Stimulated activated CD8-positive, alpha-beta memory T cell treated with anti-CD3 and anti-CD28 coated beads, Interleukin-4, amount 100 ng/mL, for 48 hours (primary cell): ENCODE measurements around the gene UGGT2.
"Not testable (repeated sequence)": the region's sequence is repeated elsewhere in the genome, so short reads cannot be mapped to it uniquely, and the experiment has no call there.

Experiments used
- DNase-seq: peaks from one replicate; pipeline ENCODE4 v3.0.0-alpha.2; 2020

Gene UGGT2

GRCh38 chr13:95956589-95957148 lies 96.5 kb downstream of the UGGT2 start:
- no peak for DNase-seq

- DNase-seq, result no peak
These were observed 97.5 kb downstream of the UGGT2 start for GRCh38 chr13:95955719-95956118.

- no peak for DNase-seq
These were observed 97.9 kb downstream of the UGGT2 start for GRCh38 chr13:95955255-95955654.

- no peak for DNase-seq
These were observed 98.9 kb downstream of the UGGT2 start for GRCh38 chr13:95954266-95954665.

GRCh38 chr13:95950103-95950502 lies 103.1 kb downstream of the UGGT2 start:
- DNase-seq, result no peak

GRCh38 chr13:95948656-95949055 lies 104.5 kb downstream of the UGGT2 start:
- DNase-seq, result no peak

GRCh38 chr13:95937714-95938320 lies 115.4 kb downstream of the UGGT2 start:
- DNase-seq, result no peak

GRCh38 chr13:95931300-95932025 lies 121.7 kb downstream of the UGGT2 start:
- no peak for DNase-seq

GRCh38 chr13:95929430-95929829 lies 123.8 kb downstream of the UGGT2 start:
- DNase-seq, result no peak

- DNase-seq, result not testable (repeated sequence)
These were observed 124.8 kb downstream of the UGGT2 start for GRCh38 chr13:95928367-95928906.

- DNase-seq, result no peak
These were observed 127.0 kb downstream of the UGGT2 start for GRCh38 chr13:95926231-95926630.

- DNase-seq, result no peak
These were observed 128.7 kb downstream of the UGGT2 start for GRCh38 chr13:95924389-95924994.

- DNase-seq, result no peak
These were observed 131.7 kb downstream of the UGGT2 start for GRCh38 chr13:95921485-95921884.

- DNase-seq, result no peak
These were observed 132.7 kb downstream of the UGGT2 start for GRCh38 chr13:95920485-95920884.

GRCh38 chr13:95918860-95919259 lies 134.3 kb downstream of the UGGT2 start:
- no peak for DNase-seq

GRCh38 chr13:95914991-95915501 lies 138.2 kb downstream of the UGGT2 start:
- DNase-seq, result no peak

GRCh38 chr13:95906999-95907398 lies 146.2 kb downstream of the UGGT2 start:
- no peak for DNase-seq

- DNase-seq, result no peak
These were observed 149.6 kb downstream of the UGGT2 start for GRCh38 chr13:95903569-95903968.

- DNase-seq, result no peak
These were observed 150.5 kb downstream of the UGGT2 start for GRCh38 chr13:95902741-95903140.

- DNase-seq, result no peak
These were observed 154.9 kb downstream of the UGGT2 start for GRCh38 chr13:95898256-95898655.

GRCh38 chr13:95896301-95896700 lies 156.9 kb downstream of the UGGT2 start:
- no peak for DNase-seq

GRCh38 chr13:95893861-95894260 lies 159.3 kb downstream of the UGGT2 start:
- DNase-seq, result no peak

- DNase-seq, result no peak
These were observed 171.1 kb downstream of the UGGT2 start for GRCh38 chr13:95882121-95882520.
